Liver (tissue), 9 donors: ENCODE measurements around the gene PTPRD. TPM values are rescaled to one million over a fixed set of nuclear protein-coding genes. Genes with fewer than 3 reads are reported as not detected.

ENCODE experiments used
- DNase-seq: peaks from one replicate; pipeline ENCODE4 v3.0.0-alpha.2; 2017; ENCODE audit warnings: low spot score
- H3K27ac ChIP-seq, 2 donors: one replicate each; pipeline ENCODE4 v1.7.0; 2013; ENCODE audit warnings: inconsistent platforms in 2 of 2, low read length in 2 of 2, control low read depth in 1 of 2, low read depth in 1 of 2, mild to moderate bottlenecking in 1 of 2
- H3K27me3 ChIP-seq, 4 donors: one replicate each; pipeline versions ENCODE4 v1.6.1 to v1.7.0; 2013; ENCODE audit warnings: low read length in 3 of 4, inconsistent platforms in 1 of 4, mild to moderate bottlenecking in 1 of 4, moderate library complexity in 1 of 4; ENCODE audit not compliant: control insufficient read depth in 4 of 4, insufficient read depth in 4 of 4
- H3K36me3 ChIP-seq, 4 donors: one replicate each; pipeline versions ENCODE4 v1.6.1 to v1.7.0; 2013; ENCODE audit warnings: low read length in 3 of 4, mild to moderate bottlenecking in 3 of 4, low read depth in 1 of 4, moderate library complexity in 1 of 4; ENCODE audit not compliant: control insufficient read depth in 4 of 4, insufficient read depth in 3 of 4
- H3K4me1 ChIP-seq, 4 donors: one replicate each; pipeline versions ENCODE4 v1.6.1 to v1.7.0; 2013; ENCODE audit warnings: low read length in 3 of 4, mild to moderate bottlenecking in 3 of 4, moderate library complexity in 1 of 4; ENCODE audit not compliant: control insufficient read depth in 4 of 4, insufficient read depth in 4 of 4
- H3K4me3 ChIP-seq, 3 donors: one replicate each; pipeline versions ENCODE4 v1.6.1 to v1.7.0; 2013; ENCODE audit warnings: low read length in 3 of 3, control low read depth in 1 of 3, low read depth in 1 of 3, mild to moderate bottlenecking in 1 of 3
- H3K9ac ChIP-seq, 2 donors: one replicate each; pipeline ENCODE4 v1.7.0; 2013; ENCODE audit warnings: low read length in 2 of 2, mild to moderate bottlenecking in 2 of 2, moderate library complexity in 2 of 2, control low read depth in 1 of 2, low read depth in 1 of 2
- H3K9me3 ChIP-seq, 4 donors: one replicate each; pipeline versions ENCODE4 v1.6.1 to v1.7.0; 2013; ENCODE audit warnings: low read length in 3 of 4; ENCODE audit not compliant: control insufficient read depth in 4 of 4
- ATF3 ChIP-seq: IDR thresholded peaks from 2 replicates; pipeline ENCODE4 v1.6.1; 2016; ENCODE audit warnings: antibody characterized with exemption
- EGR1 ChIP-seq, 2 donors: IDR thresholded peaks; 2 replicates each; pipeline ENCODE4 v1.6.1; 2016 to 2018; ENCODE audit warnings: antibody characterized with exemption in 2 of 2, low read depth in 2 of 2
- HNF4A ChIP-seq, 2 donors: conservative IDR thresholded peaks; 2 replicates each; pipeline ENCODE4 v1.6.1; 2016; ENCODE audit warnings: antibody characterized with exemption in 2 of 2, mild to moderate bottlenecking in 2 of 2
- HNF4G ChIP-seq: IDR thresholded peaks from 2 replicates; pipeline ENCODE4 v1.6.1; 2016; ENCODE audit warnings: antibody characterized with exemption
- JUND ChIP-seq, 2 donors: IDR thresholded peaks; 2 replicates each; pipeline ENCODE4 v1.6.1; 2016; ENCODE audit warnings: antibody characterized with exemption in 2 of 2
- NR2F2 ChIP-seq: IDR thresholded peaks from 2 replicates; pipeline ENCODE4 v1.6.1; 2016; ENCODE audit warnings: antibody characterized with exemption
- RAD21 ChIP-seq, 2 donors: IDR thresholded peaks; 2 replicates each; pipeline ENCODE4 v1.6.1; 2016; ENCODE audit warnings: antibody characterized with exemption in 2 of 2, mild to moderate bottlenecking in 2 of 2
- RXRA ChIP-seq, 2 donors: IDR thresholded peaks; 2 replicates each; pipeline ENCODE4 v1.6.1; 2017 to 2018; ENCODE audit warnings: antibody characterized with exemption in 2 of 2, mild to moderate bottlenecking in 1 of 2
- TAF1 ChIP-seq: conservative IDR thresholded peaks from 2 replicates; pipeline ENCODE4 v1.6.1; 2016; ENCODE audit warnings: antibody characterized with exemption, mild to moderate bottlenecking
- YY1 ChIP-seq: IDR thresholded peaks from 2 replicates; pipeline ENCODE4 v1.6.1; 2016; ENCODE audit warnings: antibody characterized with exemption, mild to moderate bottlenecking
- WGBS: extraction: QIAGEN DNeasy Blood & Tissue Kit; methylation state at CpG from one replicate; pipeline ENCODE4 v1.1.7; 2013; 5-methylcytosine and 5-hydroxymethylcytosine counted together
- polyA plus RNA-seq, 2 donors: library from polyadenylated mRNA; stranded (reverse) in 1 of 2; unstranded in 1 of 2; fragments of 200-250 nt in 1 of 2; fragments of >200 nt in 1 of 2; fragmentation: Nextera tagmentation in 1 of 2; extraction: Ambion mirVana in 1 of 2; gene quantifications; one replicate each; pipeline versions ENCODE4 v1.2.1 to v1.2.3, GENCODE V29; 2013 to 2015
- total RNA-seq, 2 donors: library from RNA; depleted of rRNA; stranded (reverse); fragments of >200 nt; gene quantifications; one replicate each; pipeline ENCODE4 v1.2.3, GENCODE V29; 2014
- TF ChIP-seq, protein P1 (sequence below): IDR thresholded peaks from 2 replicates; pipeline ENCODE4 v1.6.1; 2016; ENCODE audit warnings: antibody characterized with exemption
- TF ChIP-seq, protein P2 (sequence below): fragments of 150-350 bp; IDR thresholded peaks from 2 replicates; pipeline ENCODE4 v1.5.1; 2017; ENCODE audit warnings: improper control_type of control experiment, low read depth, low read length; ENCODE audit not compliant: missing input control
- donor health status: healthy.
- donor health status: healthy.
- donor health status: healthy.
- donor health status: healthy.
- donor health status: healthy.

Gene PTPRD
- total and polyA plus RNA-seq, 4 donors: 0.78 to 34.2 (median 4.7) TPM

GRCh38 chr9:10048994-10049393 lies 563.8 kb downstream of the PTPRD start:
- WGBS: 96% methylated on average over 3 of the region's 3 CpGs
- no peak overlapping the region for H3K4me3 ChIP-seq
- H3K9me3 ChIP-seq: no peaks in the 10 kb centered on the region
- peaks cover 0 to 2% (median 0%) of the 10 kb centered on the region in 4 donors for H3K4me1 ChIP-seq
- H3K9ac ChIP-seq: no peak overlapping the region
- no peak for DNase-seq
- no peaks in the 10 kb centered on the region for H3K27me3 ChIP-seq
- TF ChIP-seq YY1 (no peak), TAF1 (no peak), HNF4G (no peak), RXRA (IDR thresholded peaks at IDR 0.05) (no peak), EGR1 (IDR thresholded peaks at IDR 0.05; ENCODE audit: low read depth in 2 of 2) (no peak), HNF4A (conservative IDR thresholded peaks at IDR 0.05) (no peak), ATF3 (no peak), RAD21 (IDR thresholded peaks at IDR 0.05) (no peak)
- TF ChIP-seq, protein P1, sequence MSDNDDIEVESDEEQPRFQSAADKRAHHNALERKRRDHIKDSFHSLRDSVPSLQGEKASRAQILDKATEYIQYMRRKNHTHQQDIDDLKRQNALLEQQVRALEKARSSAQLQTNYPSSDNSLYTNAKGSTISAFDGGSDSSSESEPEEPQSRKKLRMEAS: no peak
- TF ChIP-seq, protein P2, sequence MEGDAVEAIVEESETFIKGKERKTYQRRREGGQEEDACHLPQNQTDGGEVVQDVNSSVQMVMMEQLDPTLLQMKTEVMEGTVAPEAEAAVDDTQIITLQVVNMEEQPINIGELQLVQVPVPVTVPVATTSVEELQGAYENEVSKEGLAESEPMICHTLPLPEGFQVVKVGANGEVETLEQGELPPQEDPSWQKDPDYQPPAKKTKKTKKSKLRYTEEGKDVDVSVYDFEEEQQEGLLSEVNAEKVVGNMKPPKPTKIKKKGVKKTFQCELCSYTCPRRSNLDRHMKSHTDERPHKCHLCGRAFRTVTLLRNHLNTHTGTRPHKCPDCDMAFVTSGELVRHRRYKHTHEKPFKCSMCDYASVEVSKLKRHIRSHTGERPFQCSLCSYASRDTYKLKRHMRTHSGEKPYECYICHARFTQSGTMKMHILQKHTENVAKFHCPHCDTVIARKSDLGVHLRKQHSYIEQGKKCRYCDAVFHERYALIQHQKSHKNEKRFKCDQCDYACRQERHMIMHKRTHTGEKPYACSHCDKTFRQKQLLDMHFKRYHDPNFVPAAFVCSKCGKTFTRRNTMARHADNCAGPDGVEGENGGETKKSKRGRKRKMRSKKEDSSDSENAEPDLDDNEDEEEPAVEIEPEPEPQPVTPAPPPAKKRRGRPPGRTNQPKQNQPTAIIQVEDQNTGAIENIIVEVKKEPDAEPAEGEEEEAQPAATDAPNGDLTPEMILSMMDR: no peak
- H3K27ac ChIP-seq: no peak overlapping the region
- H3K36me3 ChIP-seq: no peaks in the 10 kb centered on the region

GRCh38 chr9:10045598-10045997 lies 567.2 kb downstream of the PTPRD start:
- Histone ChIP-seq H3K4me3 (no peak overlapping the region), H3K27me3 (peaks cover 0 to 3% (median 0%) of the 10 kb centered on the region in 4 donors), H3K36me3 (no peaks in the 10 kb centered on the region), H3K9ac (no peak overlapping the region), H3K9me3 (no peaks in the 10 kb centered on the region), H3K27ac (no peak overlapping the region), H3K4me1 (peaks cover 0 to 2% (median 0%) of the 10 kb centered on the region in 4 donors)
- 17% methylated on average over 2 of the region's 2 CpGs for WGBS
- TF ChIP-seq RAD21 (IDR thresholded peaks at IDR 0.05): peak; percentile 61 to 62
- TF ChIP-seq, protein P2: peak; percentile 21
- no peak for TF ChIP-seq YY1
- DNase-seq: no peak

GRCh38 chr9:10041726-10042229 lies 571.0 kb downstream of the PTPRD start:
- Histone ChIP-seq H3K4me1 (no peaks in the 10 kb centered on the region), H3K9ac (no peak overlapping the region), H3K27me3 (peaks cover 0 to 3% (median 0%) of the 10 kb centered on the region in 4 donors), H3K36me3 (no peaks in the 10 kb centered on the region), H3K27ac (no peak overlapping the region), H3K9me3 (no peaks in the 10 kb centered on the region), H3K4me3 (no peak overlapping the region)
- 42% methylated on average over 2 of the region's 2 CpGs for WGBS
- TF ChIP-seq, protein P1: no peak
- TF ChIP-seq NR2F2: no peak
- no peak for TF ChIP-seq TAF1
- TF ChIP-seq ATF3: no peak
- no peak for TF ChIP-seq RAD21 (IDR thresholded peaks at IDR 0.05)
- no peak for TF ChIP-seq JUND (IDR thresholded peaks at IDR 0.05)
- DNase-seq: no peak
